ENCODE data around the gene TRIO.

DNA sequence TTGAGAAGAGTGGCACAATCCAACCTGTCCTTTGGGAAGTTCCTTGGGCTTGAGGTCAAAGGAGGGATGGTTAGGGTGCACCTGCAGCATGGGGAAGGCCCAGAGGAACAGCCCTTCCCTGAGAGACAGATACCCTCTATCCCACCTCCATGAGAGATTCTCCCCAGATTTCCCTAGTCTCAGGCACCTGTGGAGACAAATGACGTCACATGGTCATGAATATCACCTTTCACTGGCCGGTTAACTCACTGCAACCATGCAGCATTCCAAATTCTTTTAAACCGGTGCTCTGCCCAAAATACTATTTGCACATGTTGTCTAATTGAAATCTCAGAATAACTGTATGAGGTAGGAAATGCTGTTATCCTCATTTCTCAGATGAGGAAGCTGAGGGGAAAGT is 15.6 kb upstream of the TRIO start:
- TF ChIP-seq, protein P1, sequence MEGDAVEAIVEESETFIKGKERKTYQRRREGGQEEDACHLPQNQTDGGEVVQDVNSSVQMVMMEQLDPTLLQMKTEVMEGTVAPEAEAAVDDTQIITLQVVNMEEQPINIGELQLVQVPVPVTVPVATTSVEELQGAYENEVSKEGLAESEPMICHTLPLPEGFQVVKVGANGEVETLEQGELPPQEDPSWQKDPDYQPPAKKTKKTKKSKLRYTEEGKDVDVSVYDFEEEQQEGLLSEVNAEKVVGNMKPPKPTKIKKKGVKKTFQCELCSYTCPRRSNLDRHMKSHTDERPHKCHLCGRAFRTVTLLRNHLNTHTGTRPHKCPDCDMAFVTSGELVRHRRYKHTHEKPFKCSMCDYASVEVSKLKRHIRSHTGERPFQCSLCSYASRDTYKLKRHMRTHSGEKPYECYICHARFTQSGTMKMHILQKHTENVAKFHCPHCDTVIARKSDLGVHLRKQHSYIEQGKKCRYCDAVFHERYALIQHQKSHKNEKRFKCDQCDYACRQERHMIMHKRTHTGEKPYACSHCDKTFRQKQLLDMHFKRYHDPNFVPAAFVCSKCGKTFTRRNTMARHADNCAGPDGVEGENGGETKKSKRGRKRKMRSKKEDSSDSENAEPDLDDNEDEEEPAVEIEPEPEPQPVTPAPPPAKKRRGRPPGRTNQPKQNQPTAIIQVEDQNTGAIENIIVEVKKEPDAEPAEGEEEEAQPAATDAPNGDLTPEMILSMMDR (conservative IDR thresholded peaks at IDR 0.05; ENCODE audit: low read depth, low read length), result no peak
- no peak for TF ChIP-seq EZH2 (IDR thresholded peaks at IDR 0.05; ENCODE audit: low read length, unreplicated experiment)
